ENCODE results near the gene CCDC184.
A peak's percentile ranks its signal among the peaks of the same experiment; 100 is the strongest.

CCDC184 gene

DNA sequence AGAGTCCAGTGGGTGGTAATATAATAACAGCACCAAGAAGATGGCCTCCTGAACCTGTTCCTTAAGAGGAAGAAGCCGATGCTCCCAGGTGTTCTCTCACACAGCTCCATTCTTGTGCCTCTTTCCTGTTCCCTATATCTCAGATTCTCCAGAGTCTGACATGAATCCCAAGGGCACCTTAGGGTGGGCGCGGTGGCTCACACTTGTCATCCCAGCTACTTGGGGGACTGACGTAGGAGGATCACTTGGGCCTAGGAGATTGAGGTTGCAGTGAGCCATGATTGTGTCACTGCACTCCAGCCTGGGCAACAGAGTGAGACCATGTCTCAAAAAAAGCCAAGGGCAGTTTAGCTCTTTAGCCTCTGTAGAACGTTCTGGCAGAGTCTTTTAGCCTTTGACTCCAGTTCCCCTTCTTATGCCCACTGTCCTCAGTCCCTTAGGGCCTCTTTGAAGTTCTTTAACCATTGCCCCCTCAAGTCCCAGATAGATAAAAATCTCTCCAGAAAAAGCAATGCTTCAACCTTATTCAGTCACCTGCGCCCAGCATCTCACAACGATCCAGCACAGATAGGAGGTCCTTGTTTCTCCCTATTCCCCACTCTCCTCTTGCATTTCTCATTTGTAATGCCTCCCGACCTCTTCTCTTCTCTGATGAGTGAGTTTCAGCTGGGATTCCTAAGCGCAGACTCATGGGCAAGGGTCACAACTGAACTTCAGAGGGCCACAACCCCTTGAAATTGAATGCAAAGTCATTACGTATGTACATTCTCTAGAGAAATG lies 4.7 kb downstream of the CCDC184 start:
- H3K9me3 Mint-ChIP-seq, result no peaks in the 10 kb centered on the region
- TF ChIP-seq, protein P1, sequence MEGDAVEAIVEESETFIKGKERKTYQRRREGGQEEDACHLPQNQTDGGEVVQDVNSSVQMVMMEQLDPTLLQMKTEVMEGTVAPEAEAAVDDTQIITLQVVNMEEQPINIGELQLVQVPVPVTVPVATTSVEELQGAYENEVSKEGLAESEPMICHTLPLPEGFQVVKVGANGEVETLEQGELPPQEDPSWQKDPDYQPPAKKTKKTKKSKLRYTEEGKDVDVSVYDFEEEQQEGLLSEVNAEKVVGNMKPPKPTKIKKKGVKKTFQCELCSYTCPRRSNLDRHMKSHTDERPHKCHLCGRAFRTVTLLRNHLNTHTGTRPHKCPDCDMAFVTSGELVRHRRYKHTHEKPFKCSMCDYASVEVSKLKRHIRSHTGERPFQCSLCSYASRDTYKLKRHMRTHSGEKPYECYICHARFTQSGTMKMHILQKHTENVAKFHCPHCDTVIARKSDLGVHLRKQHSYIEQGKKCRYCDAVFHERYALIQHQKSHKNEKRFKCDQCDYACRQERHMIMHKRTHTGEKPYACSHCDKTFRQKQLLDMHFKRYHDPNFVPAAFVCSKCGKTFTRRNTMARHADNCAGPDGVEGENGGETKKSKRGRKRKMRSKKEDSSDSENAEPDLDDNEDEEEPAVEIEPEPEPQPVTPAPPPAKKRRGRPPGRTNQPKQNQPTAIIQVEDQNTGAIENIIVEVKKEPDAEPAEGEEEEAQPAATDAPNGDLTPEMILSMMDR (IDR thresholded peaks at IDR 0.05; ENCODE audit: unreplicated experiment in 3 of 3), result no peak
- peaks cover 30% of the 10 kb centered on the region for H3K4me1 Mint-ChIP-seq
- H3K27ac Mint-ChIP-seq, result peak overlapping the region in 1 of 3 experiments; percentile 5
- H3K27me3 Mint-ChIP-seq (ENCODE audit: low read depth), result peaks cover 38% of the 10 kb centered on the region
- no peaks in the 10 kb centered on the region for H3K36me3 Mint-ChIP-seq (ENCODE audit: low read depth)
- H3K4me3 Mint-ChIP-seq, result no peak overlapping the region

DNA sequence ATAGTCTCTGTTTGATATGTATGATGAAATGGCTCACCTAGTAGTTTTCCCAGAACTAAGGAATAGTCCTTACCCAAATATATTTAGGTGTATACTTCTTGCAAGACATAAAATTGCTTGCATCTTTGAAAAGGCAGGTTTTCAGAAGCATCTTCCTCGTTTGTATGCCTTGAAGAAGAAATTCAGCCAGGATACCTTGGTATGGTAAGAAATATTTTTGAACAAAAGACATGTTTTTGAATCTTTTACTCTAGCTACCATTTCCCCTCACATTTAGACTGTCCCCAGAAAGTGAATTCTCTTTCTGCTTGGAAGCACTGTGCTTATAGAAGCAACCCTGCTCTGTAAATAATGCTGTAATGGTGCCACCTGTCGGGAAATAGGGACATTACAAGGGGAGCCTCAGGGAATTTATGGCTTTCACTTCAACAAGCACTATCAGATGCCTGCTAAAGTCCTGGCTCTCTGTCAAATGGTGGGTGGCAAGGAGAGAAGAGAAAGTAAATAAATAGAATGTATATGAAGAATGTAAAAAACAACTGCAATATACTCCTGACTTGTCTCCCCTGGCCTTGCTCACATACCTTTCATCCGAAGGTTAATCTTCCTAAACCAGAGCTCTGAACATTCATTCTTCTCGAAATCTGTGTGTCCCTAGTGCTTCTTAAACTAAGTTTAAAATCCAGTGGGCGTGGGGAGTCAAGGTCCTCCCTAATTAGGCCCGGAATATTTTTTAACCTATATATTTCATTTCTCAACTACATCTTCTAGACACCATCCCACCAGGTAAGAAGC lies 6.1 kb downstream of the CCDC184 start:
- Mint-ChIP-seq H3K4me3 (no peak overlapping the region), H3K27me3 (ENCODE audit: low read depth) (peaks cover 27% of the 10 kb centered on the region), H3K27ac (peak overlapping the region in 1 of 3 experiments; percentile 24), H3K36me3 (ENCODE audit: low read depth) (no peaks in the 10 kb centered on the region), H3K9me3 (no peaks in the 10 kb centered on the region), H3K4me1 (peaks cover 34% of the 10 kb centered on the region)
- TF ChIP-seq, protein P1 (IDR thresholded peaks at IDR 0.05; ENCODE audit: unreplicated experiment in 3 of 3), result peak; percentile 85 to 92 (median 89)

DNA sequence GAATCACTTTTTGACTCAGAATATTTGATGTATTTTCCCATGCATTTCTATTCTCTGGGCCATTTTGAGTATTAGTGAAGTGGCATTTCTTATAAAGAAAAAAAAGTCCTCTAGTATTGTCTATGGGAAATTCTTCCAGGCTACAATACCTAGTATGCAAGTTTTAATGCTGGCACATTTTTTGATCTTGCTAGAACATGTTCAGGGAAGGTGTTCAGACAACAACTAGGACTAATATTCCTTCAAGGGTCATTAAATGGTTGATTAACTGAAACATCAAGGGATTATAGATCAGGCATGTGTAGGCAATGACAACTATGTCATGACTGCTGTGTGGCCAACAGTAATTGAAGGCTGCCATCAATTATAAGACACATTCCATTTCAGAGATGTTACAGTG lies 7.7 kb downstream of the CCDC184 start:
- no peak overlapping the region for H3K4me3 Mint-ChIP-seq
- peaks cover 32% of the 10 kb centered on the region for H3K4me1 Mint-ChIP-seq
- H3K27me3 Mint-ChIP-seq (ENCODE audit: low read depth), result peaks cover 11% of the 10 kb centered on the region
- no peaks in the 10 kb centered on the region for H3K36me3 Mint-ChIP-seq (ENCODE audit: low read depth)
- TF ChIP-seq, protein P1 (IDR thresholded peaks at IDR 0.05; ENCODE audit: unreplicated experiment in 3 of 3), result no peak
- H3K9me3 Mint-ChIP-seq, result no peaks in the 10 kb centered on the region
- H3K27ac Mint-ChIP-seq, result no peak overlapping the region

DNA sequence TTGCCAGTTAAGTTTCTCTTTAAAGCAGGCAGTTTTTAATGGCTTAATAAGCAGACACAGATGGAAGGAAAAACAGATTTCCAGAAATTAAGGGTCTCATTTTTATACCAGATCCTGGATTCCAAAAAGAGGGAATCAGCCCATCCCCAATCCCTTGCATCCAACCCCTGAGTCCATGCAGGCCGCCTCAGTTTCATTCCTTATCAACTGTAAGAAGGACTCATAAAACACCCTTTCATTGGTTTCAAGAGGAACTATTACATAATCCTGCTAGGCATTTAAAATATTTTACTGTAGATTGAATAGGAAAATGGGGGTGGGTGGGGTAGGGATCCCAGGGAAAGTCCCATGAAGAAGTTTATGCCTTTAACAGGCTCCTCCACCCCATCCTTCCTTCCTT lies 9.4 kb downstream of the CCDC184 start:
- Mint-ChIP-seq H3K4me1 (peaks cover 36% of the 10 kb centered on the region), H3K9me3 (no peaks in the 10 kb centered on the region), H3K27me3 (ENCODE audit: low read depth) (peaks cover 7% of the 10 kb centered on the region), H3K36me3 (ENCODE audit: low read depth) (no peaks in the 10 kb centered on the region), H3K27ac (no peak overlapping the region), H3K4me3 (no peak overlapping the region)
- TF ChIP-seq, protein P1 (IDR thresholded peaks at IDR 0.05; ENCODE audit: unreplicated experiment in 3 of 3), result no peak

DNA sequence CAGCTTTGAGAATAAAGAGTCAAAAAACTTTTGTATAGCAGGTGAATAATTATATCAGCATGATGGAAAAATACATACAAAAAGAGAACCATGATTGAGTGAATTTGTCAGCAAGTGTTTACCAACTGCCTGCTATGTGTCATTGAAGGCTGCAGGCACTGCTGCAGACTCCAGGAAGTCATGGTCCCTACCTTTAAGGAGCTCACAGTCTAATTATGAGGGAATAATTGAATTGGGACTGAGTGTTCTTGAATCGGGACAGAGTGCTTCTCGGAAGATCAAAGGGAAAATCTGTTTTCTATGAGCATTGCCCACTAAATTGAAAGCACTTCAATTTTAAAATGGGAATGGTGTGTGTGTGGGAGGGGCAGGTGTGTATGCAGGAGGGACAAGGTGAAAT lies 10.2 kb downstream of the CCDC184 start:
- no peaks in the 10 kb centered on the region for H3K27me3 Mint-ChIP-seq (ENCODE audit: low read depth)
- TF ChIP-seq, protein P1 (IDR thresholded peaks at IDR 0.05; ENCODE audit: unreplicated experiment in 3 of 3), result no peak

More for the DNA sequence above, 10.2 kb downstream of the CCDC184 start:
- H3K4me1 Mint-ChIP-seq, result peaks cover 36% of the 10 kb centered on the region
- no peak overlapping the region for H3K4me3 Mint-ChIP-seq
- no peaks in the 10 kb centered on the region for H3K9me3 Mint-ChIP-seq
- H3K36me3 Mint-ChIP-seq (ENCODE audit: low read depth), result no peaks in the 10 kb centered on the region
- peak overlapping the region in 1 of 3 experiments; percentile 51 for H3K27ac Mint-ChIP-seq
